ENCODE data around the gene MYOCOS.
"Not testable (repeated sequence)": the region's sequence is repeated elsewhere in the genome, so short reads cannot be mapped to it uniquely, and the experiment has no call there.

The MYOCOS gene

DNA sequence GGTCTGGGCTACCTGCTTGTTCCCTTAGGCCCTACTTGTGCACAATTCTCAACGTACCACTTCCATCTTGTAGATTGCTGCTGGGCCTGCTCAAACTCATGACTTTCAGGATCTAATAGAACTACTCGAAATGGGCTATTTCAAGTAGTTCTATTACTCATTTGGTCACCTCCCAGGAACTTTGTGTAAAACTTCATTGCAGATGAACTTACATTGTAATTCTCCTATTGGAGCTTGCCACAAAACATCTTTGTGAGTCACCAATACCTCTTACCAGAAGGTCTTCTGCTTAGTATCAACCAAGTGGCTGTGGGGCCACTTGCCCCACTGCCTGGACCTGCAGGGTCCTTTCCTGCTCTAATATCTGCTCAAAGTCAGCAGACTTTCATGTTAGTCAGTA lies 10.7 kb upstream of the MYOCOS start:
- TF ChIP-seq EZH2 (IDR thresholded peaks at IDR 0.05), result no peak
- no peak for TF ChIP-seq POLR2AphosphoS5 (IDR thresholded peaks at IDR 0.05; ENCODE audit: borderline replicate concordance, low read depth, low read length)
- no peak for TF ChIP-seq FOXP2 (optimal IDR thresholded peaks at IDR 0.05; ENCODE audit: control extremely low read depth, extremely low read length, insufficient read depth)
- no peaks in the 10 kb centered on the region for H3K9me3 ChIP-seq (ENCODE audit: low read depth, low read length)
- no peak for DNase-seq (ENCODE audit: low read depth, low spot score)
- H3K27ac ChIP-seq, result no peak overlapping the region
- H3K9ac ChIP-seq (ENCODE audit: insufficient read length), result no peak overlapping the region
- H3K36me3 ChIP-seq (ENCODE audit: insufficient read depth, low read length), result no peaks in the 10 kb centered on the region
- no peak overlapping the region for H3K4me3 ChIP-seq

DNA sequence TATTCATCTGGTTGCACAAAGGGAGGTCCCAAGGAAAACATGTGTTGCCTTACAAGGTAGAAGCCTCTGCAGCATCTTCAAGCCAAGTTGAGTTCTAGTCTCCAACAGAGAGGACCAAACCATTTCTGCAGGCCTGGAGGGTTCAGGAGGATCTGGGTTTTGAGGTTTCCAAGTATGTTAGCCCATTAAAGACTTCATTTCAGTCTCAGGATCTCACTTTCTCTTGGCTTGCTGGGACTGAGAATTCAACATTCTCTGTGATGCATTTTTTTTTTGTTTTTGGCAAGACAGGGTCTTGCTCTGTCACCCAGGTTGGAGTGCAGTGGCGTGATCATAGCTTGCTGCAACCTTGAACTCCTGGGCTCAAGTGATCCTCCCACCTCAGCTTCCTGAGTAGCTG lies 8.8 kb upstream of the MYOCOS start:
- H3K9ac ChIP-seq (ENCODE audit: insufficient read length), result no peak overlapping the region
- H3K4me3 ChIP-seq, result no peak overlapping the region
- H3K36me3 ChIP-seq (ENCODE audit: insufficient read depth, low read length), result no peaks in the 10 kb centered on the region
- no peak for TF ChIP-seq POLR2AphosphoS5 (IDR thresholded peaks at IDR 0.05; ENCODE audit: borderline replicate concordance, low read depth, low read length)
- no peak for TF ChIP-seq EZH2 (IDR thresholded peaks at IDR 0.05)
- TF ChIP-seq FOXP2 (optimal IDR thresholded peaks at IDR 0.05; ENCODE audit: control extremely low read depth, extremely low read length, insufficient read depth), result no peak
- no peak overlapping the region for H3K27ac ChIP-seq
- H3K9me3 ChIP-seq (ENCODE audit: low read depth, low read length), result no peaks in the 10 kb centered on the region
- DNase-seq (ENCODE audit: low read depth, low spot score), result no peak

DNA sequence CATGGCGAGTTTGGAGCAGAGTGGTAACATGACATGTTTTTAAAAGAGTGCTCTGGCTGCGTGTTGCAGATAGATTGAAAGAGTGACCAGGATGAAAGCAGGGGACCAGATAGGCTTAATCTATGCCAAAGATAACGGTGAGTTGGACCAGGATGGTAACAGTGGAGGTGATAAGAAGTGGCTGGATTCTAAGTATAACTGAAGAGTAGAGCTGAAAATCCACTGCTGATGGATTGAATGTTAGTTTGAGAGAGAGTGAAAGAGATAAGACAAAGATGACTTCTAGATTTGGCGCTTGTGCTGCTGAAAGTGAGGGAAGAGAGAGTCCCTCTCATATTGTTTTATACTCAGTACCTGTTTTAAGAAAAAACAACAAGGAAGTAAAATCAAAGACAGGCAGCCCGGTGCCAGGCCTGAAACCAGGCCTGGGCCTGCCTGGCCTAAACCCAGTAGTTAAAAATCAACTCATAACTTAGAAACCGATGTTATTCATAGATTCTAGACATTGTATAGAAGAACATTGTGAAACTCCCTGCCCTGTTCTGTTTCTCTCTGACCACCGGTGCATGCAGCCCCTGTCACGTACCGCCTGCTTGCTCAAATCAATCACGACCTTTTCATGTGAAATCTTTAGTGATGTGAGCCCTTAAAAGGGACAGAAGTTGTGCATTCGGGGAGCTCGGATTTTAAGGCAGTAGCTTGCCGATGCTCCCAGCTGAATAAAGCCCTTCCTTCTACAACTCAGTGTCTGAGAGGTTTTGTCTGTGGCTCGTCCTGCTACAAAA lies 6.7 kb upstream of the MYOCOS start:
- H3K36me3 ChIP-seq (ENCODE audit: insufficient read depth, low read length); DNase-seq (ENCODE audit: low read depth, low spot score); H3K4me3 ChIP-seq; H3K9ac ChIP-seq (ENCODE audit: insufficient read length); H3K27ac ChIP-seq; H3K9me3 ChIP-seq (ENCODE audit: low read depth, low read length): not testable (repeated sequence)

DNA sequence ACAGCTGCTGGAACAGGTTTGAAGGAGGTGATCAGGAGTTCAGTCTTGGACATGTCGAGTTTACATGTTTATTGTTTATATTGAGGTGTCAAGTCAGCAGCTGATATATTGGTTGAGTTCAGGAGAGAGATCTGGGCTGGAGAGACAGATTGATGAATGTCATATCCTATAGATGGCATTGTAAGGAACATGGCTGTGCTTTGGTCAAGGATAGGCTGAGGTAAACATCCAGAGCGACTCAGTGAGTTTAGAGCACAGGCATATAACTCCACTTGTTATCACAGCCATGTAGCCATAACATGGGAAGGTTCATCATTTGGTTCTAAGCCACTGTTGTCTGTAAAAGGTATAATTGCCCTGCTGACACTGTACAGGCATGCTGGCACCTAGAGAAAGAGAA lies 5.5 kb upstream of the MYOCOS start:
- H3K9ac ChIP-seq (ENCODE audit: insufficient read length), result no peak overlapping the region
- H3K4me3 ChIP-seq, result no peak overlapping the region
- H3K36me3 ChIP-seq (ENCODE audit: insufficient read depth, low read length), result no peaks in the 10 kb centered on the region
- no peaks in the 10 kb centered on the region for H3K9me3 ChIP-seq (ENCODE audit: low read depth, low read length)
- DNase-seq (ENCODE audit: low read depth, low spot score), result no peak
- TF ChIP-seq EZH2 (IDR thresholded peaks at IDR 0.05) (no peak), FOXP2 (optimal IDR thresholded peaks at IDR 0.05; ENCODE audit: control extremely low read depth, extremely low read length, insufficient read depth) (no peak), POLR2AphosphoS5 (IDR thresholded peaks at IDR 0.05; ENCODE audit: borderline replicate concordance, low read depth, low read length) (no peak)
- no peak overlapping the region for H3K27ac ChIP-seq

DNA sequence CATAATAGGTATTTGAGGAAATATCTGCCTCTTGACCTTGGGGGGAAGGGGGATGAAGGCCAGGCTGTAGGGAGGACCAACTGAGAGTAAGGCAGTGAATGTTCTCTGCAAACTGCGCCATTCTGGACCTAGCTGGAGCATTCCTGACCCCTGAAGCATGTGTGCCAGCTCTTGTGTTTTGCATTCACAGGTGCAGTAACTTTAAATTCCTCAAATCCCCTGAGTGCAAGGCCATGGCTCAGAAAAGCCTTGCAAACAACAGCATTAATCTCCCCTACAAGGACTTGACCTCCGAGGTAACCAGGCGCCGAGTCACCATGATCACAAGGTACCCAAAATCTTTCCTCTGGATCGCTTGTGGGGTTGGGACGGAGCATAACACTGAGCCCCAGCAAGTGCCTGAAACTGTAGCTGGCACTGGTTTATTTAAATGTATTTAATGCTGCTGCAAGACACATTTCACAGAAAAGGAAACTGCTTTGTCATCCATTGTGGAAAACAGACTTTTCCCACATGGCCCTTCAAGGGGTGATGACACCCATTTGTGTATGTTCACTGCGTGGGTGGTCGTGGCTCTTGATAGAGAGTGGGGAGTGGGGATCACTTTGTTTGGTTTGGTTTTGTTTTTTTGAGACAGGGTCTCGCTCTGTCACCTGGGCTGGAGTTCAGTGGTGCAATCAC lies 1.7 kb downstream of the MYOCOS start:
- Histone ChIP-seq H3K27ac (no peak overlapping the region), H3K36me3 (ENCODE audit: insufficient read depth, low read length) (no peaks in the 10 kb centered on the region), H3K9me3 (ENCODE audit: low read depth, low read length) (no peaks in the 10 kb centered on the region), H3K4me3 (no peak overlapping the region), H3K9ac (ENCODE audit: insufficient read length) (no peak overlapping the region)
- TF ChIP-seq FOXP2 (optimal IDR thresholded peaks at IDR 0.05; ENCODE audit: control extremely low read depth, extremely low read length, insufficient read depth) (no peak), POLR2AphosphoS5 (IDR thresholded peaks at IDR 0.05; ENCODE audit: borderline replicate concordance, low read depth, low read length) (no peak), EZH2 (IDR thresholded peaks at IDR 0.05) (no peak)
- no peak for DNase-seq (ENCODE audit: low read depth, low spot score)

DNA sequence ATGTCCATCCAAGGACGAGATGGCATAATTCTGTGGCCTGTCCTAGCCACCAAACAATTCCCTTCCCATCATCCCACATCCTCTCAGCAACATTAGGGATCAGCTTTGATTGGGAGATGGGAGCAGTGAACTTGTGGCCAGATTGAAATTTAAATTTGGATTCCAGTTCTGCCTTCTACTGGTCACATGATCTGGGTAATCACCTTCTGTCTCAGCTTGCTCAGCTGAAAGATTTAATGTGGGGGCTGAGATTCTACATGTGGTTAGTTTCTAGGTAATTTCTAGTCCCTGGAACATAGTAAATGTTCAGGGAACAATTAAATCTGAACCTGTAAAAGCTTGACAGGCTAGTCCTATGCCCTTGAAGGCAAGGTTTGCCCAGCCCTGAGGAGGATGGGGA lies 3.2 kb downstream of the MYOCOS start:
- Histone ChIP-seq H3K4me3 (no peak overlapping the region), H3K36me3 (ENCODE audit: insufficient read depth, low read length) (no peaks in the 10 kb centered on the region), H3K27ac (no peak overlapping the region), H3K9me3 (ENCODE audit: low read depth, low read length) (no peaks in the 10 kb centered on the region), H3K9ac (ENCODE audit: insufficient read length) (no peak overlapping the region)
- DNase-seq (ENCODE audit: low read depth, low spot score), result no peak
- TF ChIP-seq FOXP2 (optimal IDR thresholded peaks at IDR 0.05; ENCODE audit: control extremely low read depth, extremely low read length, insufficient read depth) (no peak), POLR2AphosphoS5 (IDR thresholded peaks at IDR 0.05; ENCODE audit: borderline replicate concordance, low read depth, low read length) (no peak), EZH2 (IDR thresholded peaks at IDR 0.05) (no peak)

DNA sequence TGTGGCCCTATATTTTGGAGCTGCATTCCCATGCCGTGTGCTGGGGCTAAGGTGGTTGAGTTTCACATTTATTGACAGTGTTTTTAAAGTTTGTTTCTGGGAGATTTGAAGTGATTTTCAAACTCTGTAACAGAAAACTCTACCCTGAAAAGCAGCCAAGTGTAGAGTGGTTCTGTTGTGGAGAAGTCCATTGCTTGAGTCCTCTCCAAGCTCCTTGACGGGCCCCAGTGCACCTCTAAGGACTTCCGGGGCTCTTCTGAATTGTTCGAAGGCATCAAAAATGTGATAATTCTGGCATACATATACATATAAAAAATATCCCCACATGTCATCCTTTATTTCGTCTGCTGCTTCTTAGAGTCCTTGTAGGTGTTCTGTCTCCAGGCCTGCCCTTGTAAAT lies 5.0 kb downstream of the MYOCOS start:
- Histone ChIP-seq H3K9me3 (ENCODE audit: low read depth, low read length) (no peaks in the 10 kb centered on the region), H3K4me3 (no peak overlapping the region), H3K27ac (no peak overlapping the region), H3K36me3 (ENCODE audit: insufficient read depth, low read length) (no peaks in the 10 kb centered on the region), H3K9ac (ENCODE audit: insufficient read length) (no peak overlapping the region)
- no peak for DNase-seq (ENCODE audit: low read depth, low spot score)
- no peak for TF ChIP-seq POLR2AphosphoS5 (IDR thresholded peaks at IDR 0.05; ENCODE audit: borderline replicate concordance, low read depth, low read length)
- TF ChIP-seq FOXP2 (optimal IDR thresholded peaks at IDR 0.05; ENCODE audit: control extremely low read depth, extremely low read length, insufficient read depth), result no peak

DNA sequence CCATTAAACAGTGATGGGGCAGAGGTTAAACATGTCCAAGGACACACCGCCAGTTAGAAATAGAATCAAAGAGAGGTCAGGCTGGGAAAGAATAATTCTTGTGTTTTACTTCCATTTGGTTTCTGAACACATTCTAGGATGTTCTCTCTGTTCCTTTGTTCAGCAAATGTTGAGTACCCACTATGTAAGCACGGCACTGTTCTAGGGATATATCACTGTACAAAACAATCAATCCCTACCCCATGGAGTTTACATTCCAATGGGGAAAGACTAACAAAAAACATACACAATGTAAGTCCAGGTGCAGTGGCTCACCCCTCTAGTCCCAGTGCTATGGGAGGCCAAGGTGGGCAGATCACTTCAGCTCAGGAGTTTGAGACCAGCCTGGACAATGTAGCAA lies 6.2 kb downstream of the MYOCOS start:
- no peak for TF ChIP-seq POLR2AphosphoS5 (IDR thresholded peaks at IDR 0.05; ENCODE audit: borderline replicate concordance, low read depth, low read length)
- H3K9ac ChIP-seq (ENCODE audit: insufficient read length), result no peak overlapping the region

DNA sequence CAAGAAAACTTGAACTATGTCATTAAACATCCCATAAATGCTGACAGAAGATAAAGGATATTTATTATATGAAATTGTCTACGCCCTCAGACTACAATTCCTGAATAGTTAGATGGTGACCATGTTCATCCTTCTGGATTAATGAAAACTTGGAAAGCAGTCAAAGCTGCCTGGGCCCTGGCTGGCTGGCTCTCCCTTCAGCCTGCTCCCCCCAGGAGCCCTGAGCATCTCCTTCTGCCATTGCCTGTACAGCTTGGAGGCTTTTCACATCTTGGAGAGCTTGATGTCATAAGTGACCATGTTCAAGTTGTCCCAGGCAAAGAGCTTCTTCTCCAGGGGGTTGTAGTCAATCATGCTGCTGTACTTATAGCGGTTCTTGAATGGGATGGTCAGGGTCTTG lies 13.6 kb downstream of the MYOCOS start:
- H3K9ac ChIP-seq (ENCODE audit: insufficient read length), result no peak overlapping the region
- H3K4me3 ChIP-seq, result no peak overlapping the region
- no peak overlapping the region for H3K27ac ChIP-seq
- DNase-seq (ENCODE audit: low read depth, low spot score), result no peak
- no peaks in the 10 kb centered on the region for H3K9me3 ChIP-seq (ENCODE audit: low read depth, low read length)
- H3K36me3 ChIP-seq (ENCODE audit: insufficient read depth, low read length), result no peaks in the 10 kb centered on the region
- TF ChIP-seq EZH2 (IDR thresholded peaks at IDR 0.05) (no peak), POLR2AphosphoS5 (IDR thresholded peaks at IDR 0.05; ENCODE audit: borderline replicate concordance, low read depth, low read length) (no peak), FOXP2 (optimal IDR thresholded peaks at IDR 0.05; ENCODE audit: control extremely low read depth, extremely low read length, insufficient read depth) (no peak)

More for the DNA sequence above, 6.2 kb downstream of the MYOCOS start:
- Histone ChIP-seq H3K27ac (no peak overlapping the region), H3K4me3 (no peak overlapping the region), H3K36me3 (ENCODE audit: insufficient read depth, low read length) (no peaks in the 10 kb centered on the region), H3K9me3 (ENCODE audit: low read depth, low read length) (no peaks in the 10 kb centered on the region)
- DNase-seq (ENCODE audit: low read depth, low spot score), result no peak

All from SK-N-MC (cell line).